ENCODE results near the gene GJB5. TPM values are rescaled to one million over a fixed set of nuclear protein-coding genes. Genes with fewer than 3 reads are reported as not detected.
"Not testable (repeated sequence)": the region's sequence is repeated elsewhere in the genome, so short reads cannot be mapped to it uniquely, and the experiment has no call there.

GJB5 gene
- total RNA-seq, 1 donor from 2014 or later = not detected

DNA sequence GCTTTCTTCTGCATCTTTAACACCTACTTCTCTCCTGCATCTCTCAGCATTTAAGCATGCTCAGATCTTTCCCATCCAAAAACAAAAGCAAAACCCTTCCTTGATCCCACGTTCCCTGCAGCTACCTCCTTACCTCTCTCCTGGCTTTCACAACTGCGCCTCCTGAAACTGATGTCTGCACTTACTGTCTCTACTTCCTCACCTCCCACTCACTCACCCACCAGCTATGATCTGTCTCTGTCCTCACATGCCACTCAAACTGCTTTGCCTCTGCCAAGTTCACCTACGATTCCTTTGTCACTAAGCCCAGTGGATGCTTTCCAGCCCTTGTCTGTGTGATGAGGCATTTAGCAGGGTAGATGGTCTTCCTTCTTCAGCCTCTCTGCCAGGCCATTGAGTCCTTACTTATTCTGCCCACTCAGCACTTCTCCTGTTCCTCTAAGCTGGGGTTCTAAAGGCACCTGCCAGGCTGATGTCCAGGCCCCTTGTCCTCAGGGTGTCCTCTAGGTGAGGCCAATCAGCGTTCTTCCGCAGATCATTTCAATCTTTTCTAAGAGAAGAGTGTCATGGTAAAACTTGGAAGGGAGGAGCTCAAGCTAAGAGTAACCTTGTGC is 16.2 kb downstream of the GJB5 start:
- intact Hi-C loops (cut with micrococcal nuclease) = no loop called here
- ATAC-seq (no peak), DNase-seq (no peak)

DNA sequence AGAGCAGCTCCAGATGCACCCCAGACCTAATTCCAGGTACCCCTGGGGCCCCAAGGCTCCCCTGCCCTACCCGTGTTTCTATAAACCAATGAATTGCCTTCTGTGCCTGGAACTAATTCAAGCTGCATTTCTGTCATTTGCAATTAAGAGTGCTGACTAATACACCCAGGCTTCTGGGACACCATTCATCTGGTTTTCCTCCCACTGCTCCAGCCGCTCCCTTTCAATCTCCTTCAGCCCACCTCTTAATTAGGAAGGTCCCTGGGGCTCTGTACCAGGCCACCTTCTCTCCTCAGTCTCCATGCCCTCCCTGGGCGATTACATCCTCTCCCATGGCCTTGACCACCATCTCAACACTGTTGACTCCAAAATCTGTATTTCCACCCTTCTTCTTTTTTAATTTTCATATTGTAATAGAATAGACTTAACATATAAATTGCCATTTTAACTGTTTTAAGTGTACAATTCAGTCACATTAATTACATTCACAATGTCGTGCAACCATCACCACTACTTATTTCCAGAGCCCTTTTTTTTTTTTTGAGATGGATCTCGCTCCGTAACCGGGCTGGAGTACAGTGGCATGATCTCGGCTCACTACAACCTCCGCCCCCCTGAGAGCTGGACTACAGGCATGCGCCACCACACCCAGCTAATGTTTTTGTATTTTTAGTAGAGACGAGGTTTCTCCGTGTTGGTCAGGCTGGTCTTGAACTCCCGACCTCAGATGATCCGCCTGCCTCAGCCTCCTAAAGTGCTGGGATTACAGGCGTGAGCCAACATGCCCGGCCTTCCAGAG is 16.9 kb downstream of the GJB5 start:
- ATAC-seq = no peak
- intact Hi-C loops (cut with micrococcal nuclease) = no loop called here
- no peak for DNase-seq

DNA sequence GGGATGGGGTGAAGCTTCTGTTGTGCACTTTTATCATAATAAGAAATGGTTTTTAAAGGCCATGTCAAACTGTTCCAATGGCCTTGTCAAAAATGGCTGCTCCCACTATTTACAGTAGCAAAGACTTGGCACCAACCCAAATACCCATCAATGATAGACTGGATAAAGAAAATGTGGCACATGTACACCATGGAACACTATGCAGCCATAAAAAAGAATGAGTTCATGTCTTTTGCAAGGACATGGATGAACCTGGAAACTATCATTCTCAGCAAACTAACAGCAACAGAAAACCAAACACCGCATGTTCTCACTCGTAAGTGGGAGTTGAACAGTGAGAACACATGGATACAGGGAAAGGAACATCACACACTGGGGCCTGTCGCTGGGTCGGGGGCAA is 18.3 kb downstream of the GJB5 start:
- intact Hi-C loops (cut with micrococcal nuclease) = not testable (repeated sequence)

DNA sequence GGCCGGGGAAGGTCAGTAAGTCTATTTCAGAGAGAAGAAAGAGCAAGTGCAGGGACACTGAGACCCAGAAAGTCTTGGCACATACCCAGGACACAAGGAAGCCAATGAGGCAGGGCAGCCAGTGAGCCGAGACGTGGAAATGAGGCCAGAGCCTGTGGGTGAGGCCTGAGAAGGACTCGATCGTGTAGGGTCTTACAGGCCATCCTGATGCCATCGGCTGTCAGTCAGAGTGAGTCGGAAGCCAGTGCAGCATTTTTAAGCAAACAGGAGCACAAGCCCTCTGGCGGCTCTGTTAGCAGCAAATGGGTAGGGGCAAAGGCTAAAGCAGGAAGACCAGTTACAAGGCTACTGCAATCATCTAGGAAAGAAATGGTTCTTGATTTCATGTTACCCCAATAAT is 20.1 kb downstream of the GJB5 start:
- ATAC-seq = no peak
- intact Hi-C loops (cut with micrococcal nuclease) = no loop called here
- no peak for DNase-seq

More for the DNA sequence above, 18.3 kb downstream of the GJB5 start:
- DNase-seq, ATAC-seq: not testable (repeated sequence)

DNA sequence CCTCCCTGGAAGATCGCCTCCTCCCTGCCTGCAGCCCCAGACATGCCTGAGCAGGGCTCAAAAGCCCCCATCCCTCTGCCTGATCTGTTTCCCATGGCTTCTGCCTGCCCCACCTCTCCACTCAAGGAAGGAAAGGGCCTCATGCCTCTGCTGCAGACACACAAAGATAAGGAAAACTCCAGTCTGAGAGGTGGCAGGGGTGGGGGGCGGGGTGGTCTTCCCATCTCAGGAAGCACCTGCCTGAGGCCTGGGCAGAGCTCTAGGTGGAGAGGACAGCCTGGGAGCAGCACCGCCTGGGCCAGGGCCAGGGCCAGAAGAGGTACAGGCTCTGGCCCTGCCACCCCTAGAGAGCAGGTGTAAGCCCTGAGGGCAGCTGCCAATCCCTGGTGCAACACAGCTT is 22.1 kb downstream of the GJB5 start:
- no peak for DNase-seq

DNA sequence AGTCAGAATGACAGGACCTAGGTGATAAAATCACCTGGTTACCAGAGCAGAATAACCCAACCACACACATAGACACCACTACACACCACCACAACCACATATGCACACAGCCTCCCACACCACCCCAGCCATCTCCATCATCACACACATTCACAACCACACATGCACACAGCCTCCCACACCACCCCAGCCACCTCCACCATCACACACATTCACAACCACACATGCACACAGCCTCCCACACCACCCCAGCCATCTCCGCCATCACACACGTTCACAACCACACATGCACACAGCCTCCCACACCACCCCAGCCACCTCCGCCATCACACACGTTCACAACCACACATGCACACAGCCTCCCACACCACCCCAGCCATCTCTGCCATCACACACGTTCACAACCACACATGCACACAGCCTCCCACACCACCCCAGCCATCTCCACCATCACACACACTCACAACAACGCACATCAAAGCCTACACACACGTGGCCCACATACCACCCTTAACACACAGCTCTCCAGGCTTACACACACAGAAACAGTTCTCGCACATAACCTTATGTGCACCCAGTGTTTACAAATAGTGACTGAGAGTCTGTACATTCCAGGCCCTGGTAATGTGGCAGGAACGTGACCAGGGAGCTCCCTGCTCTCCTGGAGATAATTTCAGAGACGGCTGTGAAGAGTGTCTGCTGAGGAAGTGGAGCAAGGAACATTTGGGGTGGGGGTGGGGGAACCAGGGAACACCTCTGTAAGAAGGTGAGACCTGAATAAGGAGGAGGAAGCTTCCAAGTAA is 22.9 kb downstream of the GJB5 start:
- DNase-seq (no peak), ATAC-seq (no peak)
- intact Hi-C loops (cut with micrococcal nuclease) = no loop called here

More for the DNA sequence above, 22.1 kb downstream of the GJB5 start:
- ATAC-seq = no peak
- intact Hi-C loops (cut with micrococcal nuclease) = no loop called here

DNA sequence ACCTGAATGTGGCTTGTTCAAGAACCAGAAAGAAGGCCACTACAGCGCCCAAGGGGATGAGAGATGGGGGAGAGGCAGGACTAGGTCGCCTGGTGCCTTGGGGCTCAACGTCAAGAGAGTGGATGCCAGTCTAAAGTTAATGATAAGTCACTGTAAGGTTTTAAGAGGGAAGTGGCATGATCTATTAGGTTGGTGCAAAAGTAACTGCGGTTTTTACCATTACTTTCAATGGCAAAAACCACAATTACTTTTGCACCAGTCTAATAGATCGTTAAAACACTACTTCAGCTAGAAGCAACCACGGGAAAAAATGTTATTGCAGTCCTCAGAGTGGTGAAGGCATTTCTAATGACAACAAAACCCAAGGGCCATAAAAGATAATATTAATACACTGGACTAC is 23.5 kb downstream of the GJB5 start:
- intact Hi-C loops (cut with micrococcal nuclease) = no loop called here
- ATAC-seq = no peak
- no peak for DNase-seq

DNA sequence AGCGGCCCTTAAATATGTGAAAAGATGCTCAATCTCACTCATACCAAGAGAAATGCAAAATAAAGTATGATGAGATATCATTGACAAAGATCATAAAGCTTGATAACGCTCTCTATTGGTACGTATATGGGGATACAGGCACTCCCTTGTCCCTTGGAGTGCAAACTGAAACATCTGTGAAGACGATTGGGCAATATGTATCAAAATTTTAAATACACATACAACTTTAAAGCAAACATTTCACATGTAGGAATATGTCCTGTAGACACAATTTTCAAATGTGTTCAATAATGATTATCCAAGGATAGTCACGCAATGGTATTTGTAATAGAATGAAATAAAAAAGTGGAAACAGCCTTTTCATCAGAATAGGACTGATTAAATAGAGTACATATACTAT is 24.2 kb downstream of the GJB5 start:
- ATAC-seq (no peak), DNase-seq (no peak)
- intact Hi-C loops (cut with micrococcal nuclease) = no loop called here

DNA sequence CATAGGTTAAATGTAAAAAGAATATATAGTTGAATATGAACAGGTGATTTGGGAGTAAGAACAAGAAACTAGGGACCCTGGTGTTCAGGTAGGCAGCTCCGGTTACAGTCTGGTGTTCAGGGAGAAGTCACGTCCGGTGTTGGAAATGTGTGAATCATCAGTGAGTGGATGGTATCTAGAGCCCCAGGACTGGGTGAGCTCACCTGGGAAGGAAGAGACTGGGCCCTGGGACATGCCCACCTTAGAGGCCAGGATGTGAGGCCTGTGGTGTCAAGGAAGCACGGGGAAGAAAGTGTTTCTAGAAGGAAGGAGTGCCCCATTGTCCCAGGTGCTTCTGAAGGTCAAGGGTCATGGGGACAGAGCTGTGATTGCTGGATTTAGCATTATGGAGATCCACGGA is 24.7 kb downstream of the GJB5 start:
- ATAC-seq (no peak), DNase-seq (no peak)
- intact Hi-C loops (cut with micrococcal nuclease) = no loop called here

DNA sequence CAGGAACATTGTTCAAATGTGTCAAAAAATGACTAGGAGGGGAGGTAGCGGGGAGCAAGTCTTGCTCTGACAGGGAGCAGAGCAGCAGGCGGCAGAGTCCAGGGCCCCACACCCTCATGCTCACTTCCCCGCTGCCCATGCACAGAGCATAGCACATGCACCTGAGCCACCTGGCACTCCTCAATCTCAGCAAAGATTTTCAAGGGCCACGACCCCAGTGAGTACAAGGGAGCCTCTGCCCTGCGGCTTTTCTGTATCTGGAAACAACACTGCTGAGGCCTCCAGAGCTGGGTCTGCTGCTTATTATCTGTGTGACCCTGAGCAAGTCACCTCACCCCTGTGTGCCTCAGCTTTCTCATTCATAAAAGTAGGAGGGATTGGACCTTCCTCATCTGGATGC is 25.1 kb downstream of the GJB5 start:
- intact Hi-C loops (cut with micrococcal nuclease) = no loop called here
- DNase-seq (no peak), ATAC-seq (no peak)

DNA sequence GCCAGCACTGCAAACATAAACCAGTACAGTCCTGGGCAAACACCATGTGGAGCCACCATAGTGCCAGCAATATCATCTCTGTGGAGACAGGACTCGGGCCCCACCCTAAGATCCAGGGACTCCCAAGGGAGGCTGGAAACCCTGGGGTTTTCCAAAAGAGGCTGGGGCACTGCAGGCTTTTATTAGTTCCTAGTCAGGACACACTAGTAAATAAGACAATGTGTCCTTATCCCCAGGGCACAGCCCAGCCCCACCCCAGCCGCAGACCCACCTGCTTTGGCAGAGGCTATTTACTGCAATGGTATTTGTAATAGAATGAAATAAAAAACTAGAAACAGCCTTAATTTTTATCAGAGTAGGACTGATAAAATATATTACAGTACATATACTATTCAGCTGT is 25.7 kb downstream of the GJB5 start:
- intact Hi-C loops (cut with micrococcal nuclease) = no loop called here
- no peak for ATAC-seq
- DNase-seq = no peak

DNA sequence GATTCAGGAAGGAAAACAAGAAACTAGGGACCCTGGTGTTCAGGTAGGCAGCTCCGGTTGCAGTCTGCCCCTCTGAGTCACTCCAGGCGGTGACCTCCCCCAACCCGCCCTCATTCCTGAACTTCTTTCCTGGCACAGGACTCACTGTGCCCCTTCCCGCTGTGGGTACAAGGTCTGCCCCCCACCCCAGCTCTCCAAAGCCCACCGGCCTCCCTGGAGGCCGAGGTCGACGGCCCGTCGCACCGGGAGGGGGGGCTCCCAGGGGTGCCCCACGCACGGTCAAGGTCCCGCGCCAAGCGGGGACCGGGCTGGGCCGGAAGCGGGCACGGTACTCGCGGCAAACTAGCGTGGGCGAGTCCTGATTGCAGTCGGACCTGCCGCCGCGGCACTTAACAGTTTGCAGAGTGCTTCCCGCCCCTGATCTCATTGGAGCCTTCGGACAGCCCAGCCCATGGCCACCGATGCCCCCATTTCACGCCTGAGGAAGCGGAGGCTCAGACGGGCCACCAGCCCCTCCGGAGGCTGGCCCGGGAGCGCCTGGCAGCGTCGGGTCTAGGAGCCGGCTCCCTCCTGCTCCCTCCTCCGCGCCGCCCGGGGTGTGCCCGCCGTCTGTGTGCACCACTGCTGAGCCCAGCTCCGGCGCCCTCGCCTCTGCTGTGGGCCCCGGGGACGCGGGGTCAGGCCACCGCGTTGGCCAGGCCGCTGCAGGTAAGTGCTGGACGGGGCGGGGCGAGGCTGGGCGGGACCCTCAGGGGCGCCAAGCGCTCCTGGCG is 26.4 kb downstream of the GJB5 start, which contains the start of gene GJB3:
Gene GJB3, plus strand, starts transcription at position 144 of the 773 bp plus-strand sequence. CDS start 3,549 bp downstream, outside the sequence.
- DNase-seq (no peak), ATAC-seq (no peak)
- intact Hi-C loops (cut with micrococcal nuclease) = no loop called here

DNA sequence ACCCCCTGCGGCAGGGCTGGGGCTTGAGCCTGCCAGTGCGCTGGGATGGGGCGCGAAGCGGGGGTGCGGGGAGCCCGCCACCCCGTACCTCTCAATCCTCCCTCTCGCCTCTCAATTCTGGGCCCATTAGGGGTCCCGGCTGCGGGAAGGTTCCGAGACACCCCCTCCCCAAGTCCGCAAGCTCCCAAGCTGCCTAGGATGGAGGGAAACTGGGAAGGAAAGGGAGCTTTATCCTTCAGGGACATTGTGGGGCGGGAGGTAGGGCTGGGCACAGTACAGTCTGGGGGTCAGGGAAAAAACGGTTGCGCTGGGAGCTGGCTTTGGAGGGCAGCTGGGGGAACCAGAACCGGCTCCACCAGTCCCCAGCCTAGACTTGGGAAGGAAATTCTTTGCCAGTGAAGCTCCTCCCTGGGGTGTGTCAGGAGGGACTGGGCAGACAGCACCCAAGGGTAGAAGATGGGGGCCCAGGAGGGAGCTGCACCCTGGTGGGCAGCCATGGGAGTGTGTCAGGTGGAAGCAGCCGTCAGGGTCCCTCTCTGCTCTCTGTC is 27.1 kb downstream of the GJB5 start:
- ATAC-seq (no peak), DNase-seq (no peak)
- intact Hi-C loops (cut with micrococcal nuclease) = no loop called here

DNA sequence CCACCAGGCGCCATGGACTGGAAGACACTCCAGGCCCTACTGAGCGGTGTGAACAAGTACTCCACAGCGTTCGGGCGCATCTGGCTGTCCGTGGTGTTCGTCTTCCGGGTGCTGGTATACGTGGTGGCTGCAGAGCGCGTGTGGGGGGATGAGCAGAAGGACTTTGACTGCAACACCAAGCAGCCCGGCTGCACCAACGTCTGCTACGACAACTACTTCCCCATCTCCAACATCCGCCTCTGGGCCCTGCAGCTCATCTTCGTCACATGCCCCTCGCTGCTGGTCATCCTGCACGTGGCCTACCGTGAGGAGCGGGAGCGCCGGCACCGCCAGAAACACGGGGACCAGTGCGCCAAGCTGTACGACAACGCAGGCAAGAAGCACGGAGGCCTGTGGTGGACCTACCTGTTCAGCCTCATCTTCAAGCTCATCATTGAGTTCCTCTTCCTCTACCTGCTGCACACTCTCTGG is 29.9 kb downstream of the GJB5 start:
- DNase-seq (no peak), ATAC-seq (no peak)
- intact Hi-C loops (cut with micrococcal nuclease) = loop anchor here (5.0 kb wide), 1 partner anchor 68 kb away; no protein-coding TSS in a partner anchor

DNA sequence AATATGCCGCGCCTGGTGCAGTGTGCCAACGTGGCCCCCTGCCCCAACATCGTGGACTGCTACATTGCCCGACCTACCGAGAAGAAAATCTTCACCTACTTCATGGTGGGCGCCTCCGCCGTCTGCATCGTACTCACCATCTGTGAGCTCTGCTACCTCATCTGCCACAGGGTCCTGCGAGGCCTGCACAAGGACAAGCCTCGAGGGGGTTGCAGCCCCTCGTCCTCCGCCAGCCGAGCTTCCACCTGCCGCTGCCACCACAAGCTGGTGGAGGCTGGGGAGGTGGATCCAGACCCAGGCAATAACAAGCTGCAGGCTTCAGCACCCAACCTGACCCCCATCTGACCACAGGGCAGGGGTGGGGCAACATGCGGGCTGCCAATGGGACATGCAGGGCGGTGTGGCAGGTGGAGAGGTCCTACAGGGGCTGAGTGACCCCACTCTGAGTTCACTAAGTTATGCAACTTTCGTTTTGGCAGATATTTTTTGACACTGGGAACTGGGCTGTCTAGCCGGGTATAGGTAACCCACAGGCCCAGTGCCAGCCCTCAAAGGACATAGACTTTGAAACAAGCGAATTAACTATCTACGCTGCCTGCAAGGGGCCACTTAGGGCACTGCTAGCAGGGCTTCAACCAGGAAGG is 30.5 kb downstream of the GJB5 start:
- intact Hi-C loops (cut with micrococcal nuclease) = loop anchor here (5.0 kb wide), 1 partner anchor 67 kb away; no protein-coding TSS in a partner anchor
- DNase-seq (no peak), ATAC-seq (no peak)

DNA sequence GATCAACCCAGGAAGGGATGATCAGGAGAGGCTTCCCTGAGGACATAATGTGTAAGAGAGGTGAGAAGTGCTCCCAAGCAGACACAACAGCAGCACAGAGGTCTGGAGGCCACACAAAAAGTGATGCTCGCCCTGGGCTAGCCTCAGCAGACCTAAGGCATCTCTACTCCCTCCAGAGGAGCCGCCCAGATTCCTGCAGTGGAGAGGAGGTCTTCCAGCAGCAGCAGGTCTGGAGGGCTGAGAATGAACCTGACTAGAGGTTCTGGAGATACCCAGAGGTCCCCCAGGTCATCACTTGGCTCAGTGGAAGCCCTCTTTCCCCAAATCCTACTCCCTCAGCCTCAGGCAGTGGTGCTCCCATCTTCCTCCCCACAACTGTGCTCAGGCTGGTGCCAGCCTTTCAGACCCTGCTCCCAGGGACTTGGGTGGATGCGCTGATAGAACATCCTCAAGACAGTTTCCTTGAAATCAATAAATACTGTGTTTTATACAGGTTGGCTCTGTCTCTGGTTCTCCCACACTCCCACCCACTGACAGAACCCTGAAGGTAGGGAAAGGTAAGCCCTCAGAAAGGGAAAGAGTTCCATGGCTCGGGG is 31.1 kb downstream of the GJB5 start:
- intact Hi-C loops (cut with micrococcal nuclease) = loop anchor here (5.0 kb wide), 1 partner anchor 66 kb away; no protein-coding TSS in a partner anchor
- no peak for ATAC-seq
- no peak for DNase-seq

DNA sequence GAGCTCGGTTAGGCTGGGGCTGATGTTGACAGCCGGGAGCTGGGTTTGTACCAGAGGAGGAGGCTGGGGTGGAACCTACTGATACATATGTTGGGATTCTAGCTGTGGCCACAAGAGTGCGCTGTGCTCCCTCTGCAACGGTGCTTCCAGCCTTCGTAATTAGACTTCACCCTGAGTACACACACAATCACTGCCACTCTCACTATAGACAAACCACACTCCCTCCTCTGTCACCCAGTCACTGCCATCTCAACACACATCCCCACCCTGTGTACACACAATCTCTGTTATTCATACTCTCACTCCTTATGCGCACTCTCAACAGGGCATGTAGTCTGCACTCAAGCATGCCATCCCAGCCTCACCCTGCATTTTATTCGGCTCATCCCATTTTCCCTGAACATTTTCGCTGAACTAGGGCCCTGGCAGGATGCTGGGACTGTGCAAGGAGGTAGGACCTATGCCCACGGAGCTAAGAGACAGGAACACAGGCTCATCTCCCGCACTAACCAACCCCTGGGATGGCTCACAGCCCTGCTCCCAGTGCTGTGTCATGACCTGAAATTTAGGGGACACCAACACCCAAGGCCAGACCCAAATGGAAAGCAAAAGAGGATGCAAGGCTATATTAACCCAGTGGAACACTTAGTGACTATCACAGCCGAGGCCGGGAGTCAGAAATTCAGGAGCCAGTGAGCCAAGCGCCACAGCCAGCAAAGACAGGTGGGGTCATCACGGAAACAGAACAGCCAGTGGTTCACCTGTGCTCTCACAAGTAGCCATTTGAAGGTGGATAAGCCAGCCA is 31.9 kb downstream of the GJB5 start:
- intact Hi-C loops (cut with micrococcal nuclease) = loop anchor here (5.0 kb wide), 1 partner anchor 66 kb away; no protein-coding TSS in a partner anchor
- DNase-seq = peak; percentile 76
- ATAC-seq = peak; percentile 78
